ENCODE data around the gene FGF14.

The FGF14 gene

DNA sequence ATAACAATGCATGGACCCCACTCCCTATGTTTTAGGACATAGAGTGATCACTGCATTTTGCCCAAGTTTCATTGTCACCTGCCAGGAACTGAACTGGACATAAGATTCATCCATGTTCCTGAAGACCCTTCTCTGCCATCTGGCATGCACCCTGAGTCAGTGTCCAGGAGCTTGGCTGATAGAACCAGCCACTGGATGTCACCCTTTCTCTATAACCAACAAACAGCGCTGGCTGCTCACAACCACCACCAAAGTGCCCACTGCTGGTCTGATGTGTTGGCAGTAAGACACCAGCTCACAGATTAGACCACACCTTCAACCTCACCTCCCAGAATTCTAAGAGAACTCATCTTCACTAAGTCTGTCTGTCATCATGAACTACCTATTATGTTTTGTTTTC, 616.0 kb downstream of the FGF14 start:
- DNase-seq (ENCODE audit: low spot score): peak; percentile 40

GRCh38 chr13:101784313-101784712, 617.5 kb downstream of the FGF14 start:
- no peak for DNase-seq (ENCODE audit: low spot score)

DNA sequence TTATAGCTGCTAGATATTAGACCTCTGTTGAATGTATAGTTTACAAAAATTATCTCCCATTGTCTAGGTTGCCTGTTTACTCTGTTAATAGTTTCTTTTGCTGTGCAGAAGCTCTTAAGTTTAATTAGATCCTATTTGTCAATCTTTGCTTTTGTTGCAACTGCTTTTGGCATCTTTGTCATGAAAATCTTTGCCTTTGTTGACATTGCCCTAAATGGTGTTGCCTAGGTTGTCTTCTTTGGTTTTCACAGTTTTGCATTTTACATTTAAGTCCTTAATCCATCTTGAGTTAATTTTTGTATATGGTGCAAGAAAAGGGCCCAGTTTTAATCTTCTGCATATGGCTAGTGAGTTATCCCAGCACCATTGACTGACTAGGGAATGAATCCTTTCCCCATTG, 618.3 kb downstream of the FGF14 start:
- DNase-seq (ENCODE audit: low spot score): no peak

DNA sequence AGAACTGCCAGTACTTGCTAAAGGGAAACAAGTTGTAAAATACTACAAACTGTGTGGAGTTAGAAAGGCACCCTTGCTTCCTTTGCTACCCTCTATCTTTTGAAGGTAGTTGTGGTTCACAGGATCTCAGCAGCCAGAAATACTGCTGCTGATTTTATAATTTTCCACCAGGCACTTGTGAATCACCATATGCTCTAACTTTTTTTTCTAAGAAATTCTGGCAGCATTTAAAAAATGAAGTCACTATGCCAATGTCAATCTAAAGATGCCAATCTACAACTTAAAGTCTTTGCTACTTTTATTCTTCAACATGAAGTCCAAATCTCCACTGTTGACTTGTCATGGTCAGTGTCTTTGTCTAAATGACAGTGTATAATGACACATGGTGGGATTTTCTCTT, 621.6 kb downstream of the FGF14 start:
- DNase-seq (ENCODE audit: low spot score): no peak

- DNase-seq (ENCODE audit: low spot score): no peak
Observed at GRCh38 chr13:101779147-101779546, 622.7 kb downstream of the FGF14 start.

- no peak for DNase-seq (ENCODE audit: low spot score)
Observed at GRCh38 chr13:101775267-101775666, 626.6 kb downstream of the FGF14 start.

DNA sequence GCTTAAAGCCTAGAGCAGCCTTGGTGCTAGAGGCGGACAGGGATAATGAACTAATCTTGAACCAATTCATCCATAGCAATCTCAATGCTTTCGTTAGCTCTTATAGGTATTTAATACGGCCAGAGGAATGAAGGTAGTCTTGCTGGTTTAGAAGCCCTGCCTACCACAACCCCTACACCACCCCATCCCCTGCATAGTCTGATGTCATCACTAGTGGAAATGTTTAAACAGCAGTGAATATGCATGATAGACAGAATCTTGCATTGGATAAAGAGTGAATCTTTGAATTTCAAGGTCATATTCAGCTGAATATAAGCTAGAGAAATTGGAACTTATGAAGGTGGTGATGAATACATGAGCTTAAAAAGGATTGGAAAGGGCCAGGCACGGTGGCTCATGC, 627.5 kb downstream of the FGF14 start:
- DNase-seq (ENCODE audit: low spot score): no peak

DNA sequence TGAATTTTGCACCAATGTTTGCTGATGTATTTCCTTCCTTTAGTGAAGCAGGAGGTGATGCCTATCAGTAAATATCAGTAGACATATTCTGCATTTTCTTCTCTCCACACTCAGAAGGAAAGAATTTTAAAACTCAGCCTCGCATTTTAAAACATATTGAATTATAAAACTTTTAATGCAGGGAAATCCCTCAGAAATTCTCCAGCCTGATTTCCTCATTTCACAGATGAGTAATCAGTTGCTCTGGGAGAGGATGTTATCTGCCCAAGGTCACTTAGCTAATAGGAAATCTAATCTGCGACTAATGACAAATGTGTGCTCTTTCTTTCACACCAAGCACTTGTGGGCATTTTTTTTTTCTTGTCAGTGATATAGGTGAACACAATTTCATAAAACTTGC, 628.8 kb downstream of the FGF14 start:
- no peak for DNase-seq (ENCODE audit: low spot score)

GRCh38 chr13:101767131-101767530, 634.7 kb downstream of the FGF14 start:
- DNase-seq (ENCODE audit: low spot score): no peak

GRCh38 chr13:101763191-101763590, 638.7 kb downstream of the FGF14 start:
- DNase-seq (ENCODE audit: low spot score): no peak

GRCh38 chr13:101757446-101758039, 644.3 kb downstream of the FGF14 start:
- peak; percentile 40 for DNase-seq (ENCODE audit: low spot score)

- no peak for DNase-seq (ENCODE audit: low spot score)
Observed at GRCh38 chr13:101755228-101755887, 646.5 kb downstream of the FGF14 start.

- DNase-seq (ENCODE audit: low spot score): no peak
Observed at GRCh38 chr13:101752432-101752831, 649.4 kb downstream of the FGF14 start.

DNA sequence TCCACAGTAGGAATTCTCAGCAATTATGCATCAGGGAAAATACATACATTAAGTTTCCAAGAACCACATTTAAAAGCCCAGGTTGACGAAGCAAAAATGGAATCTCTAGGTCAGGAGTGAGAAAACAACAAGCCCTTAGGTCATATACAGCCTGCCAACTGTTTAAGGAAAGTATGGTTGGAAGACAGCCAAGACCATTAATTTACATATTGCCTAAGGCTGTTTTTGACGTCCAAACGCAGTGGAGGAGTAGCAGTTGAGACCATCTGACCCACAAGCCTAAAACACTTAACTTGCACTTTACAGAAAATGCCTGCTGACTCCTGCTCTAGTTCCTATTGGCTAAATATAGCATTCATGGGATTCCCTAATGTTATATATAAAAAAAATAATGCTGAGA, 650.4 kb downstream of the FGF14 start:
- peak; percentile 12 for DNase-seq (ENCODE audit: low spot score)

- DNase-seq (ENCODE audit: low spot score): no peak
Observed at GRCh38 chr13:101749584-101749983, 652.3 kb downstream of the FGF14 start.

DNA sequence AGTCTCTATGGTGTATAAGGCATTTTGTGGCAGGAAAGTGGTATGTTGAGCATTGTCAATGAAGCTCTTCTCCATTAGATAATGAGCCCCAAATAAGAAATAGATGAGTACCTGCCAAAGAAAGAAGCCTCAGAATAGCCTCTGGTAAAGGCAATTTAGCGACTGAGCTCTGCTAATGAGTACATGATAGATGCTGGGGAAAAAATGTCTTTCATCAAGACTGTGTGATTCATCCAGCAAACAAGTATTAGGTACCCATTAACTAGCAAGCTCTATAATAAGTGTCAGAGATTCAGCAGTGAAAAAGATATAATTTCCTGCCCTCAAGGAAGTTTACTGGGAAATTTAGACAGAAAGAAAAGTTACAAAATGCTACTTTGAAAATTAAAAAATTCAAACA, 654.8 kb downstream of the FGF14 start:
- no peak for DNase-seq (ENCODE audit: low spot score)

DNA sequence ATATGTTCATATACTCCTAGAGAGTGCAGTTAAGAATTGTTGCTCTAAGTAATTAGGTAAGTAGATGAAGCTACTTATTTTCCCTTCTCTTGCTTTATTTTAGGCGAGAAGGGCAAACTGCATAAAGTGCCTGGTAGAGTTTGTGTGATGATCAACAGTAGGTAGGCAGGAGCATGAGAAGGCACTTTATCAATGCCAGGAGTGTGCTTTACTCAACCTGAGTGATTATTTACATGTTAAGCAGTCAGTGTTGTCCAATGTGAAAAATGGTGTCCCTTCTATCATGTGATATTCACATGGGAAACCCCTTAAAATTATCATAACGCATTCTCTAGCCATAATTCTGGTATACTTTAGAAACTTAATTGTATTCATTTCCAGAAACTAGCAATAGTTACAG, 655.3 kb downstream of the FGF14 start:
- DNase-seq (ENCODE audit: low spot score): no peak

DNA sequence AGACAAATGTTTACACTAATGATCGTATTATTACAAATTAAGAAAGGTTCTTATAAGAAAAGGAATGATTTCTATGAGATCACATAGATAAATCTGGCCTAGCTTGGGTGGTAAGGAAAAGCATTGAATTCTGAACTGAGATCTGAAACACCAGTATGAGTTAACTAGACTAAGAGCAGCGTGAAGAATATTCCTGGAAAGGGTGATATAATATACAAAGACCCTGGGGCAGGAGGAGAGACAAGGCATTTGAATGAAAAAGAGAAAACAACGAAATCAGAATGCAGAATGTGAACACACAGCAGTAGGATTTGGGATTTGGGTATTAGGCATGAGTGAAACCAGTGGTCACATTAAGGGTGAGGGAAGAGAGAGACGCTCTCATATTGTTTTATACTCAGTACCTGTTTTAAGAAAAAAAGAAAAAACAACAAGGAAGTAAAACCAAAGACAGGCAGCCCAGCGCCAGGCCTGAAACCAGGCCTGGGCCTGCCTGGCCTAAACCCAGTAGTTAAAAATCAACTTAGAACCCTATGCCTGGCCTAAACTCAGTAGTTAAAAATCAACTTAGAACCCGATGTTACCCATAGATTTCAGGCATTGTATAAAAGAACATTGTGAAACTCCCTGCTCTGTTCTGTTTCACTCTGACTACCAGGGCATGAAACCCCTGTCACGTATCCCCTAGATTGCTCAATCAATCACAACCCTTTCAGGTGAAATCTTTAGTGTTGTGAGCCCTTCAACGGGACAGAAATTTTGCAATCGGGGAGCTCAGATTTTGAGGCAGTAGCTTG, 662.3 kb downstream of the FGF14 start:
- no peak for DNase-seq (ENCODE audit: low spot score)

- DNase-seq (ENCODE audit: low spot score): no peak
Observed at GRCh38 chr13:101738336-101738735, 663.5 kb downstream of the FGF14 start.

DNA sequence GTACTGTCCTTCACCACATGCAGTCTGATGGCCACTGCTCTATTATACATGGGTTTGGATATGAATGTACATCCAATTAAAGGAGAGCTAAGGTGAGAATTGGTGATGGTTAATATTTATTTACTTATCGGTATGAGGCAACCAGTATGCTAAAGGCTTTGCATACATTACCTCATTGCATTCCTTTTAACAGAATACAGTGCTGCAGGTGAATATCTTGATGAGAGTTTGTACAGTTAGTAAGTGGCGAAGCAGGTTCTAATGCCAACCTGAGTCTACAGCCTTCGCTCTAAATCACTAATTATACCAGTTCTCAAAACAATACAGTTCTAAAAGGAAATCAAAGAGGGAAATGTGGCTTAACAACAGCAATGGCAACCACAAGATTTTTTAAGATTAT, 665.3 kb downstream of the FGF14 start:
- no peak for DNase-seq (ENCODE audit: low spot score)

DNA sequence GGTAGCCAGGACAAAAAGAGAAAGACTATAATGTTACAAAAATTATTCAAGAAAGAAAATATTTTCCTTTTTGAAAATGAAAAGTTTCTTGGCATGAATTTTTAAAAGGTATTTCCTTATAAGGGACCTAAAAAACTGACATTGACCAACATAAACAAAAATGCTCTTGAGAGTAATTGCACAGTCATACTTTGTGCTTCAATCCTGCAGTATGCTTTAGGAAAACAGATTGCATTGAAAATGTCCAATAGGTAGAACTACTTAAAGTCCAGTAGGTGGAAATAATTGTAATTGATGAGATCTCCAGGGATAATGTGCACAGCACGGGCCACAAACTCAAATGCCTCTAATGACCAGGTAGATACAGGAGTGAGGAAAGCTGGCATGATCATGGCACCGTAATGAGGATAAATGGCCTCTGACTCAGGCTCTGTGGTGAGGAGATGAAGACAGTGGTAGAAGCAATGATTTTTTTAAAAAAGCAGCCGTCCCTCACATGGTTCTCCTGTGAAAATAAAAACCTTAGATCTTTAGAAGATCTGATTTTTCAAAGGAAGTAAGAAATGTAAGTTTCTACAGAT, 671.3 kb downstream of the FGF14 start:
- no peak for DNase-seq (ENCODE audit: low spot score)

- no peak for DNase-seq (ENCODE audit: low spot score)
Observed at GRCh38 chr13:101728615-101729014, 673.2 kb downstream of the FGF14 start.

DNA sequence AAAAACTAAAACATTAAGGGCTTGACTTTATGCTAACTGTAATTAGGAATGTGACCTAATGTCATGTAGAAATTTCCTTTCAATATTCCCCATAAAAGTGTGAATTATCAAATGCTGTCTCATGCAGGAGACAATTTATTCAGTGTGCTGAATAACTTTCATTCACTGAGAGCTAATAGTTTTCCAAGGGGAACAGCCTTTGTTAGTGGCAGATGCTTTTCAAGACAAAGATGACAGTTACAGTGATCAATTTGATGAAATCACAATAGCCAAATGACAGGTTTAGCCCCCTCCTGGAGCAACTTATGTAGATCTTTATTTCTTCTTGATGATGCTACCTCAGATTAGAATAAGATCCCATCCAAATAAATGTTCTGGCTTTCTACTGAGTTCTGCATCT, 673.8 kb downstream of the FGF14 start:
- no peak for DNase-seq (ENCODE audit: low spot score)
